K562 (cell line): ENCODE results near the gene PRDX2. TPM values are rescaled to one million over a fixed set of nuclear protein-coding genes. Genes with fewer than 3 reads are reported as not detected.

Source experiments
- ARID4B ChIP-seq: sonication (generic); formaldehyde crosslinking; IDR thresholded peaks from 2 replicates; pipeline ENCODE4 v1.8.0; 2022; ENCODE audit warnings: mild to moderate bottlenecking, missing genetic modification reagents
- ATF6 ChIP-seq: sonication (generic); formaldehyde crosslinking; IDR thresholded peaks from 2 replicates; pipeline ENCODE4 v1.4.0; 2020; ENCODE audit warnings: mild to moderate bottlenecking, missing genetic modification reagents
- EP400 ChIP-seq: fragments of 450-650 bp; IDR thresholded peaks from 2 replicates; pipeline ENCODE4 v1.6.1; 2017; ENCODE audit warnings: antibody characterized with exemption, mild to moderate bottlenecking, moderate library complexity
- HDAC1 ChIP-seq, 2 experiments: fragments of 450-650 bp; IDR thresholded peaks; 2 replicates each; pipeline ENCODE4 v1.6.1; 2016 to 2017; ENCODE audit warnings: inconsistent platforms in 1 of 2, mild to moderate bottlenecking in 1 of 2, moderate library complexity in 1 of 2
- SAP30 ChIP-seq: fragments of 200-600 bp; sonication (generic); IDR thresholded peaks from 2 replicates; pipeline ENCODE4 v1.6.1; 2012; ENCODE audit warnings: borderline replicate concordance, low read depth, mild to moderate bottlenecking, moderate library complexity, low read length, control low read depth, inconsistent platforms; ENCODE audit not compliant: insufficient read depth, poor library complexity, severe bottlenecking
- TBL1XR1 ChIP-seq, 2 experiments: IDR thresholded peaks; 2 replicates each; pipeline ENCODE4 v1.6.1; 2012; ENCODE audit warnings: improper control_type of control experiment in 2 of 2, low read length in 2 of 2, mild to moderate bottlenecking in 1 of 2
- ZNF408 ChIP-seq: fragments of 250-450 bp; sonication (Bioruptor Pico); IDR thresholded peaks from 2 replicates; pipeline ENCODE4 v1.4.0; 2020; ENCODE audit warnings: low read depth, mild to moderate bottlenecking, moderate library complexity
- ZNF512 ChIP-seq: IDR thresholded peaks from 2 replicates; pipeline ENCODE4 v1.6.1; 2016; ENCODE audit warnings: missing genetic modification characterization, missing compliant biosample characterization
- ZNF592 ChIP-seq: fragments of 450-650 bp; IDR thresholded peaks from 2 replicates; pipeline ENCODE4 v1.6.1; 2017; ENCODE audit warnings: antibody characterized with exemption, mild to moderate bottlenecking
- ZNF740 ChIP-seq, 3 experiments: fragments of 200-800 bp in 1 of 3; sonication (Bioruptor generic) in 1 of 3; sonication (generic) in 1 of 3; formaldehyde crosslinking in 1 of 3; IDR thresholded peaks; 2 replicates each; pipeline versions ENCODE4 v1.6.1 to v1.8.0; 2016 to 2022; ENCODE audit warnings: mild to moderate bottlenecking in 2 of 3, missing compliant biosample characterization in 2 of 3, missing genetic modification characterization in 2 of 3, missing genetic modification reagents in 1 of 3
- ZNF77 ChIP-seq: fragments of 250-450 bp; sonication (Bioruptor Pico); IDR thresholded peaks from 2 replicates; pipeline ENCODE4 v1.5.0; 2020
- polyA plus RNA-seq, 8 experiments: library from polyadenylated mRNA; depleted of rRNA in 4 of 8; stranded (reverse) in 5 of 8; unstranded in 3 of 8; fragments of >200 nt; fragmentation: Nextera tagmentation in 2 of 8; fragmentation: Illumina TruSeq in 1 of 8; extraction: Ambion mirVana in 2 of 8; extraction: Trizol in 1 of 8; gene quantifications; 2 replicates each; pipeline versions ENCODE4 v1.2.1 to v1.2.3, GENCODE V29; 2011 to 2014; ENCODE audit warnings: inconsistent platforms in 1 of 8, missing spikeins in 1 of 8
- total RNA-seq, 7 experiments: library from RNA; depleted of rRNA in 6 of 7; stranded (reverse); fragments of >200 nt in 6 of 7; fragmentation: Illumina TruSeq in 2 of 7; extraction: Trizol in 2 of 7; gene quantifications; 2 replicates each; pipeline versions ENCODE4 v1.2.1 to v1.2.3, GENCODE V29; 2011 to 2021; ENCODE audit warnings: low replicate concordance in 1 of 7

PRDX2 gene
- total and polyA plus RNA-seq, 9 of the 15 experiments (the other 6 are each of a cell fraction or from before 2014, with no cell fraction given), result 206 to 1,183 (median 415) TPM

- TF ChIP-seq ATF6, result no peak
- TF ChIP-seq ZNF512 (tag), result no peak
- TF ChIP-seq TBL1XR1 (IDR thresholded peaks at IDR 0.05; ENCODE audit: low read length in 2 of 2), result no peak
- TF ChIP-seq ZNF77 (CRISPR knock-in tag), result no peak
- no peak for TF ChIP-seq SAP30
- TF ChIP-seq ZNF592, result no peak
- TF ChIP-seq EP400, result peak; percentile 39; the same call in 1 of the 2 replicates
- peak; percentile 85 for TF ChIP-seq ZNF740 (CRISPR knock-in tag; IDR thresholded peaks at IDR 0.05)
- TF ChIP-seq ZNF740 (tag; IDR thresholded peaks at IDR 0.05), result no peak
- 0 out of 4 replicates have a peak, but pooled peaks of 1 of the 2 experiments have one; percentile 19 for TF ChIP-seq HDAC1 (IDR thresholded peaks at IDR 0.05)
- TF ChIP-seq ZNF408 (CRISPR knock-in tag), result no peak
- 0 out of 2 replicates have a peak, but pooled peaks have one; percentile 48 for TF ChIP-seq ARID4B (CRISPR knock-in tag)
Observed at GRCh38 chr19:12838886-12839756, 37.5 kb upstream of the PRDX2 start (continued).
